Hepatocyte (in vitro differentiated cells): ENCODE measurements around the gene LBX2. TPM values are rescaled to one million over a fixed set of nuclear protein-coding genes. Genes with fewer than 3 reads are reported as not detected.

Source experiments
- DNase-seq: peaks from one replicate; pipeline ENCODE4 v3.0.0-alpha.2; 2016; ENCODE audit warnings: low spot score
- H2AFZ ChIP-seq: fragments of 200-600 bp; sonication (generic); 2 replicates; pipeline ENCODE4 v1.6.0; 2016; ENCODE audit warnings: antibody characterized with exemption, mild to moderate bottlenecking
- H3K27ac ChIP-seq: fragments of 200-600 bp; sonication (generic); 2 replicates; pipeline ENCODE4 v1.5.1; 2016; ENCODE audit warnings: mild to moderate bottlenecking
- H3K27me3 ChIP-seq: fragments of 200-600 bp; sonication (generic); 2 replicates; pipeline ENCODE4 v1.6.1; 2016
- H3K36me3 ChIP-seq: fragments of 200-600 bp; sonication (generic); replicated peaks from 2 replicates; pipeline ENCODE4 v1.5.1; 2016; ENCODE audit warnings: low read depth; ENCODE audit not compliant: insufficient read depth
- H3K4me1 ChIP-seq: fragments of 200-600 bp; sonication (generic); 2 replicates; pipeline ENCODE4 v1.5.1; 2016; ENCODE audit warnings: mild to moderate bottlenecking, moderate library complexity; ENCODE audit not compliant: insufficient read depth
- H3K4me2 ChIP-seq: fragments of 200-600 bp; sonication (generic); 2 replicates; pipeline ENCODE4 v1.6.0; 2016
- H3K4me3 ChIP-seq: fragments of 200-600 bp; sonication (generic); 2 replicates; pipeline ENCODE4 v1.5.1; 2016; ENCODE audit warnings: mild to moderate bottlenecking
- H3K79me2 ChIP-seq: fragments of 200-600 bp; sonication (generic); 2 replicates; pipeline ENCODE4 v1.6.0; 2017; ENCODE audit warnings: mild to moderate bottlenecking
- H3K9me2 ChIP-seq: fragments of 200-600 bp; sonication (generic); replicated peaks from 2 replicates; pipeline ENCODE4 v1.6.0; 2017; ENCODE audit warnings: mild to moderate bottlenecking; ENCODE audit not compliant: insufficient read depth
- H3K9me3 ChIP-seq: fragments of 200-600 bp; sonication (generic); 2 replicates; pipeline ENCODE4 v1.5.1; 2016; ENCODE audit warnings: low read depth, mild to moderate bottlenecking
- H4K20me1 ChIP-seq: fragments of 200-600 bp; sonication (generic); 2 replicates; pipeline ENCODE4 v1.6.0; 2016; ENCODE audit warnings: mild to moderate bottlenecking; ENCODE audit not compliant: insufficient read depth, poor library complexity, severe bottlenecking
- WGBS: methylation state at CpG from one replicate; pipeline ENCODE4 v1.1.6; 2016; ENCODE audit warnings: low lambda C conversion rate; ENCODE audit errors: missing lambda C conversion rate; 5-methylcytosine and 5-hydroxymethylcytosine counted together
- polyA plus RNA-seq: library from polyadenylated mRNA; unstranded; fragments of >200 nt; fragmentation: Nextera tagmentation; extraction: Ambion mirVana; gene quantifications from 2 replicates; pipeline ENCODE4 v1.2.1, GENCODE V29; 2016
- total RNA-seq: library from RNA; depleted of rRNA; stranded (reverse); fragments of >200 nt; gene quantifications from 2 replicates; pipeline ENCODE4 v1.2.3, GENCODE V29; 2014
- TF ChIP-seq, protein P1 (sequence below): fragments of 200-600 bp; sonication (generic); IDR thresholded peaks from 2 replicates; pipeline ENCODE4 v1.5.1; 2016; ENCODE audit warnings: antibody characterized with exemption, mild to moderate bottlenecking; ENCODE audit not compliant: poor library complexity

LBX2 gene
- total and polyA plus RNA-seq, 2 experiments from 2014 or later: 2.5 to 5.2 TPM

DNA sequence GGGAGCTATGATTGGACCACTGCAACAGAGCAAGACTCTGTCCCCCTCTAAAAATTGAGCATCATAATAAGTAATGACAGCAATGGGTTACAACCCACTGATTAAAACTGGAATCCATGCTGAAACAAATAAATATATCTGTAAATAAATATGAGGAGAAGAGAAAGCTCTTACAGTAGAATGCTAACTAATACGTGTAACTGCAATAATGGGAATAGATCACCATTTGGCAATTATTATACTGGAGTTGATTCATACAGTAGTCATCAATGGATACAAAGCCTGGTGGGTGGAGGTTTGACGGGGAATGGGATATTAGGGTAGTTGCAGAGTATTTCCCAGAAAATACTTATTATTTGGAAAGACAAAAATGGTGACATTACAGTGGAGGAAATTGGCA lies 50.6 kb downstream of the LBX2 start:
- no peak overlapping the region for H3K27ac ChIP-seq
- H3K9me3 ChIP-seq: no peaks in the 10 kb centered on the region
- no peak overlapping the region for H3K4me3 ChIP-seq
- peaks cover 8% of the 10 kb centered on the region for H3K4me1 ChIP-seq
- no peaks in the 10 kb centered on the region for H3K9me2 ChIP-seq
- WGBS: 88% methylated on average over 2 of the region's 2 CpGs
- TF ChIP-seq, protein P1, sequence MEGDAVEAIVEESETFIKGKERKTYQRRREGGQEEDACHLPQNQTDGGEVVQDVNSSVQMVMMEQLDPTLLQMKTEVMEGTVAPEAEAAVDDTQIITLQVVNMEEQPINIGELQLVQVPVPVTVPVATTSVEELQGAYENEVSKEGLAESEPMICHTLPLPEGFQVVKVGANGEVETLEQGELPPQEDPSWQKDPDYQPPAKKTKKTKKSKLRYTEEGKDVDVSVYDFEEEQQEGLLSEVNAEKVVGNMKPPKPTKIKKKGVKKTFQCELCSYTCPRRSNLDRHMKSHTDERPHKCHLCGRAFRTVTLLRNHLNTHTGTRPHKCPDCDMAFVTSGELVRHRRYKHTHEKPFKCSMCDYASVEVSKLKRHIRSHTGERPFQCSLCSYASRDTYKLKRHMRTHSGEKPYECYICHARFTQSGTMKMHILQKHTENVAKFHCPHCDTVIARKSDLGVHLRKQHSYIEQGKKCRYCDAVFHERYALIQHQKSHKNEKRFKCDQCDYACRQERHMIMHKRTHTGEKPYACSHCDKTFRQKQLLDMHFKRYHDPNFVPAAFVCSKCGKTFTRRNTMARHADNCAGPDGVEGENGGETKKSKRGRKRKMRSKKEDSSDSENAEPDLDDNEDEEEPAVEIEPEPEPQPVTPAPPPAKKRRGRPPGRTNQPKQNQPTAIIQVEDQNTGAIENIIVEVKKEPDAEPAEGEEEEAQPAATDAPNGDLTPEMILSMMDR: no peak
- no peak overlapping the region for H3K4me2 ChIP-seq
- H3K27me3 ChIP-seq: no peaks in the 10 kb centered on the region
- H2AFZ ChIP-seq: no peak overlapping the region
- no peaks in the 10 kb centered on the region for H3K36me3 ChIP-seq
- H3K79me2 ChIP-seq: no peaks in the 10 kb centered on the region
- no peak for DNase-seq
- no peaks in the 10 kb centered on the region for H4K20me1 ChIP-seq

Other genes starting within 250 kb of the LBX2 start
- 0.36 and 1.5 TPM in 2 replicates for gene SLC4A5, start 156.2 kb downstream of the LBX2 start, total RNA-seq
- 0.28 and 1.7 TPM in 2 replicates for gene SLC4A5, start 156.2 kb downstream of the LBX2 start, polyA plus RNA-seq
- gene DCTN1, start 119.3 kb downstream of the LBX2 start, total RNA-seq: 72.3 and 84.3 TPM in 2 replicates
- 95.0 and 111 TPM in 2 replicates for gene DCTN1, start 119.3 kb downstream of the LBX2 start, polyA plus RNA-seq
- gene C2orf81, start 78.0 kb downstream of the LBX2 start, total RNA-seq: 0.32 and 0.37 TPM in 2 replicates
- 0.76 and 4.2 TPM in 2 replicates for gene C2orf81, start 78.0 kb downstream of the LBX2 start, polyA plus RNA-seq
- 6.2 and 7.1 TPM in 2 replicates for gene WDR54, start 77.9 kb downstream of the LBX2 start, total RNA-seq
- gene WDR54, start 77.9 kb downstream of the LBX2 start, polyA plus RNA-seq: 22.2 and 22.6 TPM in 2 replicates
- gene RTKN, start 57.7 kb downstream of the LBX2 start, total RNA-seq: 66.1 and 74.2 TPM in 2 replicates
- 77.5 and 85.0 TPM in 2 replicates for gene RTKN, start 57.7 kb downstream of the LBX2 start, polyA plus RNA-seq
- gene INO80B, start 44.5 kb downstream of the LBX2 start, total RNA-seq: 16.0 and 20.0 TPM in 2 replicates
- 18.9 and 19.9 TPM in 2 replicates for gene INO80B, start 44.5 kb downstream of the LBX2 start, polyA plus RNA-seq
- gene WBP1, start 41.2 kb downstream of the LBX2 start, total RNA-seq: 66.5 and 85.7 TPM in 2 replicates
- 87.5 and 95.0 TPM in 2 replicates for gene WBP1, start 41.2 kb downstream of the LBX2 start, polyA plus RNA-seq
- gene MOGS, start 34.2 kb downstream of the LBX2 start, total RNA-seq: 47.6 and 67.1 TPM in 2 replicates
- gene MOGS, start 34.2 kb downstream of the LBX2 start, polyA plus RNA-seq: 48.3 and 60.2 TPM in 2 replicates
- 13.8 and 23.4 TPM in 2 replicates for gene MRPL53, start 26.9 kb downstream of the LBX2 start, total RNA-seq
- gene MRPL53, start 26.9 kb downstream of the LBX2 start, polyA plus RNA-seq: 89.6 and 95.9 TPM in 2 replicates
- gene CCDC142, start 16.6 kb downstream of the LBX2 start, total RNA-seq: 11.6 and 15.9 TPM in 2 replicates
- 16.6 and 21.3 TPM in 2 replicates for gene CCDC142, start 16.6 kb downstream of the LBX2 start, polyA plus RNA-seq
- 19.9 and 25.1 TPM in 2 replicates for gene TTC31, start 16.5 kb downstream of the LBX2 start, total RNA-seq
- 21.3 and 23.8 TPM in 2 replicates for gene TTC31, start 16.5 kb downstream of the LBX2 start, polyA plus RNA-seq
- gene PCGF1, start 8.1 kb upstream of the LBX2 start, total RNA-seq: 10.4 and 10.6 TPM in 2 replicates
- 29.0 and 30.2 TPM in 2 replicates for gene PCGF1, start 8.1 kb upstream of the LBX2 start, polyA plus RNA-seq
- not detected in 2 replicates for gene TLX2, start 14.8 kb upstream of the LBX2 start, total RNA-seq
- gene TLX2, start 14.8 kb upstream of the LBX2 start, polyA plus RNA-seq: not detected in 2 replicates
- gene DQX1, start 26.6 kb upstream of the LBX2 start, total RNA-seq: 1.2 and 4.0 TPM in 2 replicates
- gene DQX1, start 26.6 kb upstream of the LBX2 start, polyA plus RNA-seq: 0.73 TPM in 1 of 2 replicates, not detected in the other
- gene AUP1, start 30.1 kb upstream of the LBX2 start, total RNA-seq: 121 and 138 TPM in 2 replicates
- 195 and 212 TPM in 2 replicates for gene AUP1, start 30.1 kb upstream of the LBX2 start, polyA plus RNA-seq
- gene HTRA2, start 30.3 kb upstream of the LBX2 start, total RNA-seq: 31.2 and 32.4 TPM in 2 replicates
- 33.5 and 37.2 TPM in 2 replicates for gene HTRA2, start 30.3 kb upstream of the LBX2 start, polyA plus RNA-seq
- gene LOXL3, start 54.3 kb upstream of the LBX2 start, total RNA-seq: 13.3 and 13.6 TPM in 2 replicates
- 11.0 and 11.2 TPM in 2 replicates for gene LOXL3, start 54.3 kb upstream of the LBX2 start, polyA plus RNA-seq
- 8.0 and 11.6 TPM in 2 replicates for gene DOK1, start 55.1 kb upstream of the LBX2 start, total RNA-seq
- 10.7 and 11.4 TPM in 2 replicates for gene DOK1, start 55.1 kb upstream of the LBX2 start, polyA plus RNA-seq
- gene M1AP, start 148.7 kb upstream of the LBX2 start, total RNA-seq: 0.70 and 1.0 TPM in 2 replicates
- gene M1AP, start 148.7 kb upstream of the LBX2 start, polyA plus RNA-seq: 0.30 and 1.2 TPM in 2 replicates
- 6.8 and 7.3 TPM in 2 replicates for gene SEMA4F, start 154.6 kb upstream of the LBX2 start, total RNA-seq
- gene SEMA4F, start 154.6 kb upstream of the LBX2 start, polyA plus RNA-seq: 6.5 and 7.4 TPM in 2 replicates